HG03520 (cell line): ENCODE results near the gene MOB2.

ENCODE experiments used
- ATAC-seq: cut with Tn5 transposase; IDR thresholded peaks from one replicate; pipeline ENCODE4 v1.9.1; 2021; ENCODE audit warnings: mild to moderate bottlenecking, moderate library complexity; ENCODE audit not compliant: unreplicated experiment

Gene MOB2, protein sequence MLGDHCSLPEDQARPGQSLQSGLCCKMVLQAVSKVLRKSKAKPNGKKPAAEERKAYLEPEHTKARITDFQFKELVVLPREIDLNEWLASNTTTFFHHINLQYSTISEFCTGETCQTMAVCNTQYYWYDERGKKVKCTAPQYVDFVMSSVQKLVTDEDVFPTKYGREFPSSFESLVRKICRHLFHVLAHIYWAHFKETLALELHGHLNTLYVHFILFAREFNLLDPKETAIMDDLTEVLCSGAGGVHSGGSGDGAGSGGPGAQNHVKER

DNA sequence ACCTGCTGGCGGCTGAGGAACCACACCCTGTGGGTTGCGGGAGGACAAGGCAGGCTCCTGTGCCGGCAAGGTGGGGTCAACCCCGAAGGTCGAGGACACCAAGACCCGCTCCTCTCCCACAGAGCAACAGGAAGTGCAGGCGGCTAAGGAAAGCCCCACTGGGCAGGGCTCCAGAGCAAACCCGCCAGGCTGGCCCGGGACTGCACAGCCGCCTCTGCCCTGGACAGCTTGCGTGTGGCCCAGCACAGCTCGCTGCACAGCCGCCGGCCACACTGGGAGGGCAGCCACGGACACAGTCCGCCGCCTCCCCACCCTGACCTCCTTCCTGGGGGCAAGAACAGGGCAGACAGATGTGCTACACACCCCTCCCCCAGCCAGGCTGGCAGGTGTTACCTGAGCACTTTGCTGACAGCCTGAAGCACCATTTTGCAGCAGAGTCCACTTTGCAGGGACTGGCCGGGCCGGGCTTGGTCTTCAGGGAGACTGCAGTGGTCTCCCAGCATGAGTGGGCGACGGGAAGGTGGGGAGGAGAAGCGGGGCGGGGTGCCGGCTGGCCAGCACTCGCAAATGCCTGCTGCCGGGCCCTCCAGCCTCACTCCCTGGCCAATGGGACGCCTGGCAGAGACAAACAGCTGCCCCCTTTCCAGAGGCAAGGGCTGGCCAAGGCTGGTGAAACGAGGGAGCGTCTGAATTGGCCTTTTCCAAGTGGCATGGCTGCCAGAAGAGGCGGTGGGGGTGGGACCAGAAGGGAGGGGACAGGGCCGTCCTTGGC lies at the start of gene MOB2:
MOB2 (minus strand) TSS at position 726 of the 772 bp plus-strand sequence; CDS start at position 503, 223 bp downstream.
- ATAC-seq, result no peak

DNA sequence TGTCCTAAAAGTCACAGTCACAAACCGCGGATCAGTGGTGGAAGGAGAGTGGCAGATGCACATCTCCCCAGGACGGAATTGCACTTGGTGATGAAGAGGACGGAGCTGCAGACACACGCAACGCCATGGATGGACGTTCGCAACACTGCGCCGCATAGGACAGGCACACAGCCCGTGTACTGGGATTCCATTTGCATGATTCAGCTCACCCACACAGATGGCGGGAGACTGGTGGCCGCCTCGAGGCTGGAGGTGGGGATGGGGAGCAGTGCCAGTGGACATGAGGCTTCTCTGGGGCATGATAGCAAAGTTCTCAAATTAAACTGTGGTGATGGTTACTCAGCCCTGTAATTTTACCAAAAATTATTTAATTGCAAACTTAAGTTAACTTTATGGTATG lies 48.1 kb upstream of the MOB2 start:
- ATAC-seq, result no peak

DNA sequence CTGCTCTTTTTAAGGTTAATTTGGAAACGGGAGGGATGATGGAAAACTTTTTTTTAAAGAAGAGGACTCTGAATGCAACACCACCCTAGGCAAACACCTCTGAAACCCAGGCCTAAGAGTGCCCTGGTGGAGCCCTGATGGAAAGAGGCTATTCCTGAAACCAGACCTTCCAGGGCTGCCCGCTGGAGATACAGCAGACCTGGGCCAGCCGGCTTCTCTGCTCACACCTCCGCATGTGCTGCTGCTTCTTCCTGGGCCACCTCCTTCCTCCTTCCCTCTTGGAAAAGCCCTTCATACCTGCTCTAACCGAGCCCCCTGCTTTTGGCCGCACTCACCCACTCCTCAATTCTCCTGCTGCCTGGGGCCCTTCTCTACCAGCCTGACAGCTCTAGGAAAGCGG lies 47.6 kb upstream of the MOB2 start:
- ATAC-seq, result no peak

DNA sequence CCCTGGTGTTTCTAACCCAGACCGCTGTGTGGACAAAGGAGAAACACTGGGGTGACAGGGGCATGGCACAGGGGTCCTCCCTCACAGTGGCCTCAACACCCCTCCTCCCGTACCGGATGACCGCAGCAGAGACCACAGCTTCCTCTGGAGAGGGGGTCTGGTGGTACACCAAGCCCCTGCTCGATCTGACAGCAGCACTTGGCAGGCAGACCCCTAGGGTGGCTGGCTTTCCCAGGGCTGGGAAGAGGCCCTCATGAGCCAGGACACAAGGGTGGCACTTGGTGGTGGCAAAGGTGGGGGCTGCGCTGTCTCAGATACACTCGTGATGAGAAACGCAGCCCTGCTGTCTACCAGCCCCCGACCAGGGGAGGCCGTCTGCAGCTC lies 46.8 kb upstream of the MOB2 start:
- ATAC-seq, result no peak

DNA sequence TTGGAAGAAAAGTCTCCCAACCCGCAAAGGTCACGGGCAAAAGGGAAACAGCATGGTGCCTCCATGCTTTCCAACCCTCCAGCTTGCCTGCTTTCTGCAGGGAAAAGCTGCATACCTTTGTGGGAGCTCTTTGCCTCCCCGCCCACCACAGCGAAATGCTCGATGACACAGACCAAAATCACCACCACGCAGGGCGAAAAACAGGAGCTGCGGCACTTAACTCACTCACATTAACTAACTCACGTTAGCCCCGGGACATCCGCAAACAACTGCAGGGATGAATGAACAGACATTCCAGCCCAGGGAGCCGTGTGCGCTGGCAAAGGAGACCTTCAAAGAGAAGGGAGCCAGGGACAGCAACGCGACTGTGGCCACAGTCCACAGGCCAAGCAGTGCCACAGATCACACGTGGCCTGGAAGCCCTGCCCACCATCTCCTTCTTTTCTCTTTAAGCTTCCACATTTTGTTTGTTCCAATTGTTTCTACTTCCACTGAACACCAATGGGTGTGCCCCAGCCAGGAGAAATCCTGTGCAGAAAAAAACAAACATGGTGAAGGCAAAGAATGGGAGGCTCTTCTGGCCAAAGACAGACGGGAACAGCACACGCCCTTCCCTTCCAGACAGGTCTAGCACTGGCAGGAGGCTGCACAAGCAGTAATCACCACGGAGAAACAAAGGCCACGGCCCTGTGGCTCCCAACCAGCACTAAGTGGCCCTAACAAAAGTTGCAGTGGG lies 46.2 kb upstream of the MOB2 start:
- ATAC-seq, result no peak

DNA sequence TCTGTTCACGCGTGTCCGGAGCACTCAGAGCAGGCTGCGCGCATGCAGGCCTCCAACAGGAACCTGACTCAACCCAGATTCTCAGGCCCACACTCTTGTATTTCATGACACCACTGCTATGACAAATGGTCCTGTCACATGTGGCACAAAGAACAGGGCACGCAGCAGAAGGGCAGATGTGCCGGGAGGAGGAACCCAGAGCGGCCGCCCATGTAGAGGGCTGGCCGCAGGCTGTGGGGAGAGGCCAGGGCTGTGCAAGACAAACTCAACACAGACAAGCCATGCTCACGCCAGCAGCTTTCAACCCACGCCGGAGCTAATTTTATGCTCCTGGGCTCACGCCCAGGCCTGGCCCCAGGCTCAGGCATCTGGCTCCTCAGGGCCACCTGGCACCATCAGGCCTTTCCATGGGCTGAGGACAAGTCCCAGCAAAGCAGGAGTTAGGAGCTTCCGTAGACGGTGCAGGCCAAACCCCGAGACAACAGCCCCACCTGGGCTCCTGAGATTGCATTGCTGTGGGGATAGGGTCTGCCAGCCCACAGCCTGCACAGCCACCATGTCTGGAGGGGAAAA lies 45.5 kb upstream of the MOB2 start:
- no peak for ATAC-seq

DNA sequence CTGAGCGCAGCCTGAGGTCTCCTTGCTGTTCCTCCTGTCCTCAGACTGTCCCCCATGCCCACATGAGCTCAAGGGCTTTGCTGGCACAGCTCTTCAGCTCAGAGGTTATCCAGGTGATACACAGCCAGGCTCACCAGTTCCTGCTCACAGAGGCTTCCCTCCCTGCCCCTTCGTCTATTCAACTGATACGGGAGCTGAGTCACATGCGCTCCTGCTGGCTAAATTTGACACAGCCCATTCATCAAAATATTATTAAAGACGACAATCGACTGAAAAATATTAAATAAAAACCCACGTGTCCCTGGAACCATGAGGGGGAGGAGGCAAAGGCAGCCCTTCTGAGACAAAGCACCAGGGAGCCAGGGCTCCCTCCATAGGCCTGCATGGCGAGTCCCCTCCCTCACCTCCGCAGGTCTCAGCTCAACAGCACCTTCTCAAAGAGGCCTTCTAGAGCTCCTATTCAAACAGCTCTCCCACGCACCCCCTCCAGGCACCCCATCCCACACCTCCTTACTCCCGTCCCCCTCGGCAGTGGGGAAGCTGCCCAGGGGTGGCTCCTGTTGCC lies 45.0 kb upstream of the MOB2 start:
- no peak for ATAC-seq

DNA sequence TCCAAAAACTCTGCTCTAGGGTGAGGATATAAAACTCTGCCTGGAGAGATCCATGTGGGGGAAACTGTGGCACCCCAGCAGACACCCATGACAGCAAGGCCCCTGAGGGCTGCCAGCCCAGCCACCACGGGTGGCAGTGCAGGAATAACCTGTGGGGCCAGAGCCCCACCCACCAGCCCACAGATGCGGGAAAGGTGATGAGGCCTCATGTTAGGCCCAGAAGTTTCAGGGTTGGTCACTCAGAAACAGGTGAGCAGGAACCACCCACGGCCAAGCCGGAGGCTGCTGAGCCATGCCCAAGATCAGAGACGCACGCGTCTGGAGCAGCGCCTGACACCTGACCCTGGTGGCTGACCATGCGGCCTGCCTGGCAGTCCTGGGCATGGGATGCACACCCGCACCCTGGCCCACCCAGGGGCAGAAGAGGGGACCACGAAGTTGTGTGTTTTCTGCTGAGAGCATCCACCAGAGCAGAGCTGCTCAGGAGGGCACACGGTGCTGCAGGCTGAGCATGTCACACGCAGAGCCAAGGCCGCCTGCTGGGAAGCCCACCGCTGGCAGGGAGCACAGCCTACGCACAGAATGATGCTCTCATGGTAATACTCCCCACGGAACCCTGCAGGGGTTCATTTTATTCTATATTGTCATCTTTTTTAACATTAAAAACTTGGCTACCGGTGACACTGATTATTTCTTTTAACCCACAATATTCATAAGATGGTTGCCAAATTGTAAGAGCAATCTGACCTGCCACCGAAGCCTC lies 44.3 kb upstream of the MOB2 start:
- no peak for ATAC-seq

DNA sequence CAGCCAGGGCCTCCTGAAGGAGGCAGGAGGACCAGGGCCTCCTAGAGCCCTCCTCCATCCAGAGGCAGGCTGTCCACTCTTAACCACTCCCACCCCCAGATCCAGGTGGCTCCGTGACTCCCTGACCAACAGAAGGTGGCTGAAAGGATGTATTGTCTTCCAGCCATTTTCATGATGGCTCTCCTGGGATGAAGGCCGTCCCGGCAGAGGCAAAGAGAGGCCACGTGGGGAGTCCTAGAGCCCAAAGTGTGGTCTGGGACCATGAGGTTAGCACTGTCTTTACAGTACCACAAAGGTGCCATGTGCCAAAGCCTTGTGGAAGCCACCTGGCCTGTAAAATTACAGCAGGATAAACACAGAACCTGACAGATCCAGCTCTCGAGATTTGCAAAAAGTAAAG lies 43.2 kb upstream of the MOB2 start:
- ATAC-seq, result no peak

DNA sequence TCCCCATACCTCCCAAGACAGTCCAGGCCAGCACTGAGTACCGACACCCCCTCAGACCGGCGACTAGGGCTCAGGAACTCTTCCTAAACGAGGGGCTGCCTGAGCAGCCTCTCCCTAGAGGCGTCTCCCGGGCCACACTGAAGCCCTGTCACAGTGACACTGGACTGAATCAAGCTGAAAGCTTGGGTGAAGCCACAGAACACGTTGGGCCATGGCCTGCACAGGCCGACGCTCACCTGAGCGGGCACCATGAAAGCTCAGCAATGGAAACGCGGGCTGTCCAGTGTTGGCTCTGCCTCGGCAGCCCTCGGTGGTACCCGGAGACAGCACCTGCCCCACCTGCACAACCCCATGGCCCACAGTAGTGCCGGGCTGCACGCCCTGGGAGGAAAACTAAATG lies 42.7 kb upstream of the MOB2 start:
- no peak for ATAC-seq

DNA sequence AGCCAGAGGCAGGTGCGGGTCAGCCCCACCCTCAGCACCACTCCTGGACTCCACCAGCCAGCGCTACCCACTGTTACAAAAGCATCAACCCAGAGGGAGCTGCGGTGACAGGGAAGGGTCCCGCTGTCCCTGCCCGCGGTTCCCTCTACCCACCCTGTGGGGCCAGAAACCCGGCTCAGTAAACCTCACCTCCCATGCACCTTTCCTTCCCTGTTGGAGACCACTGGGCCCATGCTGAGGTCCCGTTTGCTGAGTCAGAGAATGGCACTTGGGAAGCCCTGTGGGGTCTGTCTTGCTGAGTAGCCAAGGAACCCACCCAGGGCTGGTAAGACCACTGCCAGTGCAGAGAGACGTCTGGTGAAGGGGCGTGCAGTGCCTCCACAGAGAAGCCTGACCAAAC lies 42.1 kb upstream of the MOB2 start:
- no peak for ATAC-seq

DNA sequence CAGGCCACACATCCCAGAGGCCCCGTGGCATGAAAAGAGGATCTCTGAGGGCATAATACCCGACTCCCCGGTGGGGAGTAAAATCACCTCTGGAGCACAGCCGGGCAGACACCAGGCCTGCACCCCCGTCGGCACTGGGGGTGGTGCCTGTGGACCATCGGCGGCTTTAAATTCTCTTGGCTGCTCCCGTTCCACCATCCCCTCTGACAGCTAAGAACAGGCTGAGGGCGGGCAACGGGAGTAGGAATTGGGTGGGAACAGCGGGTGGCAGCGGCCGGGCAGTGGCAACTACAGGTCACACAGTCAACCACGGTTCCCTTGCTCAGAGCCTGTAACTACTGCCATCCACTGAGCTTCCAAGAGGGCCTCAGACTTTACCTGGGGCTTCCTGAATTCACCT lies 40.2 kb upstream of the MOB2 start:
- ATAC-seq, result no peak

DNA sequence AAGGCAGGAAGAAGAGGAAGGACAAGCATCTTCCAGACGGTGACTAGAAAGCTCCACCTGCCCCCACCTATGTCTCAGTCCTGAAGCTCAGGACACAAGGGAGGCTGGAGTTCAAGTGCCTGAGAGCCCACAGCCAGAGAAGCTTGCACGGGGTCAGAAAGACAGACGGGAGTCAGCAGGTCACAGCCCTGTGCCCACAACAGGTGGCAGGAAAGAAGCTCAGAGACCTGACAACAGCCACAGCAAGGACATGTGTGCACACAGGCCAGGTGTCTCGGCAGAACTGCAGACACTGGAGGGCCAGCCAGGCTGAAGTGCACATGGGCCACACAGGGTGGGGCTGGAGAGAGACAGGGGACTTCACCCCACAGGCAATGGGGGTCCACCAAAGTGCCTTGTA lies 37.2 kb upstream of the MOB2 start:
- no peak for ATAC-seq

DNA sequence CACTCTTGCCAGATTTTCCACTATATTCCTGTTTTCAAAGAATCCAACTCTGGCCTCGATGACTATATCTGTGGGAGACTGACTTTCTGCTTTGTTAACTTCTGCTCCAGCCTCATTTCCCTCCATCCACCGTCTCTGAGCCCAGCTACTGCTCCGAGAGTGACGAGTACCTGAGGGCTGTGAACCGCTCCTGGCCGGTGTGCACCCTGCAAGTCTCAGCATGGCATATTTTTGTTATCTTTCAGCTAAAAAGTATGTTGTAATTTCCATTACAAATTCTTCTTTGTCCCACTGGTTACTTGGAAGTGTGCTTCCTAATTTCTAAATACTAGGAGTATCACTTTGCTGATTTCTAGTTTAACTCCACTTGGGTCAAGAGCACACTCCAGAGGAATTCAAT lies 36.5 kb upstream of the MOB2 start:
- no peak for ATAC-seq

DNA sequence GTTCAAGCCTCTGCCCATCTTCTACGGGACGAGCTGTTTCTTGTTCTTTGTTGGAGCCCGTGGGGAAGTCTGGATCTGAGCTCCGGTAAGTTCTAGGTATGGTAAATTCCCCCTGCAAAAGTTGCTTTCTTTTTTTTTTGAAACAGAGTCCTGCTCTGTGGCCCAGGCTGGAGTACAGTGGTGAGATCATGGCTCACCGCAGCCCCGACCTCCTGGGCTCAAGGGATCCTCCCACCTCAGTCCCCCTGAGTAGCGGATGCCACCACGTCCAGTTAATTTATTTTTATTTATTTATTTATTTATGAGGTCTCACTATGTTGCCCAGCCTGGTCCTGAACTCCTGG lies 35.5 kb upstream of the MOB2 start:
- ATAC-seq, result no peak

DNA sequence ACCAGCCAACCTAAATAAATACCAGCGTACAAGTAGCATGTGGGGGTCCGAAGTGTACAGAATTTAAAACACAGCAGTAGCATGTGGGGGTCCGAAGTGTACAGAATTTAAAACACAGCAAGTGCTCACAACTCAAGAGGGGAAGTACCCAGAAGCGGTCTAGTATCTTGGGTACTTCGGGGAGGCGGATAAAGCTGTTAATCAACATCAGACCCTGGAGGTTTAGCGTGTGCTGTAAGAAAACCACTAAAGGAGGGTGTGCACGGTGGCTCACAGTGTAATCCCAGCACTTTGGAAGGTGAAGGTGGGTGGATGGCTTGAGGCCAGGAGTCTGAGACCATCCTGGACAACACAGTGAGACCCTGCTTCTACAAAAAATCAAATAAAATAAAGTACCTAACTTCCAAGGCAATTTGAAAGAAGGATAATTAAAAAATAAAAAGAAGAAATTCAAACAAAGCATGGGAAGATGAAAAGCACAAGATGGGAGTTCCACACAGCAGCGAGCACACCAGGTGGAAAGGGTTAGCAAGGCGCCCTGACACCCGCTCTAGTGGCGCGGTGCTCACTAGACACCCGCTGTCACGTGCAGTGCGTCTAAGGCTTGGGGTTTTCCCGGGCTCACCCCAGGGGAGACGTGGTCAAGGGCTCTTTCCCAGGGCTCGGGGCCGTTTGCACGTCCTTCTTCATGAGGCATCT lies 35.0 kb upstream of the MOB2 start:
- ATAC-seq, result peak; percentile 76

DNA sequence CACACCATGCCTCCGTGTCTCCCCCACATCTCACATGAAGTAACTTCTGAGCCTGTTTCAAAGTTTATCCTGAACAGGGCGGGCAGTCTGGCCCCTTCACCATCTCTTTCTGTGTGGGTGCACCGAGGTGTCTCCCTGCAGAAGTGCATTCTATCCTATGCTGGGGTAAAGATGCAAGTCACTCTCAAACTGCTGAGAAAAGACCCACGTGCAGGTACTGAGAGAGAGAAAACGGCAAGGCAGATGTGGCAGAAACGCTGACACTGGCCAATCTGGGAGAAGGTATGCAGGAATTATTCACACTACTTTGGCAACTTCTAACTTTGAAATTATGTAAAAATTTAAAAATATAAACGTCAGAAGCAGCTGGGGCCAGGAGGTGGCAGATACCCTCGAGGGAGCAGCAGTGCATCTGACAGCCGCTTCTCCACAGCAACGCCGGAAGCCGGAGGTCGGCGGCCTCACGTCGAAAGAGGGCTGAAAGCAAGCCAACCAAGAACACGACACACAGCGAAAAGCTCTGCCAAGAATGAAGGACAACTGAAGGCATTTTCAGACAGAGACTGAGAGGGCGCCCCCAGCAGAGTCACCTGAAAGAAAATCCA lies 34.2 kb upstream of the MOB2 start:
- ATAC-seq, result no peak

DNA sequence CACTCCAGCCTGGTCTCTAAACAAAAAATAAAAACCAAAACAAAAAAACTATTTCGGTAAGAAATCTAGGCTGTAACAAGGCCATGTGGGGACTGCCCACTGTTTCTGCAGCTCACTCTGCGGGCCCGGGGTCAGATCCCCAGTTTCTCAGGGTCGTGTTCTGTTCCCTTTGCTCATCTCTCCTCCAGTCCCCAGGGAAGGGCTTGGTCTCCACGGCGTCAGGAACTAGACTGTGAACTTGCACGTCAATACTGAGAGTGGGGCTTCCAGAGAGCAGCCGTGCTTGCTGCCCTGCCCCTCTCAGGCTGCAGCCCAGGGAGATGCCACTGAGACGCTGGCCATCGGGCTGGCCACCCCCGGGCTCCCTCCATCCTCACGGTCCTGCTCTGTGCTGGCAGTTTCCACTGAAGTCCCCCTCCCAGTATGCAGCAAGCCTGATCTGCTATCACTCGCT lies 33.7 kb upstream of the MOB2 start:
- no peak for ATAC-seq
